GM10847 (cell line): Measurements from ENCODE around the gene LRRC4C.

Experiments used
- POLR2A ChIP-seq: IDR thresholded peaks from 2 replicates; pipeline ENCODE4 v1.6.1; 2011; ENCODE audit not compliant: insufficient read length; ENCODE audit errors: extremely low read depth

The LRRC4C gene

DNA sequence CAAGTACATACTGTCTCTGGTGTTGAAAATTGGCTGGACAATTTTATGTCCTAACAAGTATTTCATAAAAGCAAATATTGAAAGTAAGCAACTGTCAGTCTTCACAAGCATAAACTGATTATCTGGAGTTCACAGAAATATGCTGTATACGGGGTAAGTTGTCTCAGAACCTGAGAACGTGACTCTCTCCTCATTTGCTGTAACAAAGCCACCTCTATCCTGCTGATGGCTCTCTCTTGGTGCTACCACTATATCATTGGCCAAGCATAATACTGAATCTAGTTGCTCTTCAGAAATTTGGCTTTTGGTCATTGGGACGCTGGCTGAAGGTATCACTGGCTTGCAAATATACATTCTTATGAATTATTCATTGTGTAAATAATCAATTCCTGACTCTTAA, 1078.0 kb downstream of the LRRC4C start:
- no peak for TF ChIP-seq POLR2A

DNA sequence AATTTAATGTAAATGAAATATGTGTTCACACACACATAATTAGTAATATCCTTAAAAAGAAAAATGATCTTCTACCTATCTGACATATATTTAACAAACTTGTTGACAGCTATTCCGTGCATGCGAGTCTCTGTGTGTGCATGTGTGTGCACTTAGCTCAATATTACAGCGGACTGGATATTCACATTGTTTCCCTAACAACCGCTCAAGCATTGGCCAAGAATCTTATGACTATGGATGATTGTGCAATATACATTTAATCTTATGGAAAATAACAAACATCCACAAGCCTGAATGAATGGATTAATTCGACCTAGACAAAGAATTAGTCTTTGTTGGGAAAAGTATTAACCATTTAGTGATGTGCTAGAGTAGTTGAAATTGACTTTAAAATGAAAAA, 1078.6 kb downstream of the LRRC4C start:
- no peak for TF ChIP-seq POLR2A

GRCh38 chr11:40376331-40376730, 1083.1 kb downstream of the LRRC4C start:
- TF ChIP-seq POLR2A = no peak

- no peak for TF ChIP-seq POLR2A
These were observed 1088.4 kb downstream of the LRRC4C start for GRCh38 chr11:40370821-40371616.

GRCh38 chr11:40360206-40360798, 1099.2 kb downstream of the LRRC4C start:
- TF ChIP-seq POLR2A = no peak

DNA sequence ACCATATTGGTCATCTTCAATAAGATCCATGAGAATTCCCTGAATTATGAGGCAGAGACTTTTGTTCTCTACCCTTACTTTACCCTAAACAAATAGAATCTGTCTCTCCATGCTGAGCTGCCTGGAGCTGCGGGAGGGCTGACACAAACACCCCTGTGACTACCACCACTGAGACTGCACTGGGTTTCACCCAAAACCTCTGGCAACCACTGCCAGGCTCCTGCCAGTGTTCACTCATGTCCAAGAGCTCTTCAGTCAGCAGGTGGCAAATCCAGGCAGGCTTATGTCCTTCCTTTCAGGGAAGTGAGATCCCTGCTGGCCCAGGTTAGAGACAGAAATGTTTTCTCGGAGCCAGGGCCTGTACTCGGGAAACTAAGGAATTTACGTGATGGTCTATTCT, 1105.3 kb downstream of the LRRC4C start:
- no peak for TF ChIP-seq POLR2A

GRCh38 chr11:40340911-40341310, 1118.5 kb downstream of the LRRC4C start:
- TF ChIP-seq POLR2A = no peak

- TF ChIP-seq POLR2A = no peak
These were observed 1120.7 kb downstream of the LRRC4C start for GRCh38 chr11:40338739-40339138.

DNA sequence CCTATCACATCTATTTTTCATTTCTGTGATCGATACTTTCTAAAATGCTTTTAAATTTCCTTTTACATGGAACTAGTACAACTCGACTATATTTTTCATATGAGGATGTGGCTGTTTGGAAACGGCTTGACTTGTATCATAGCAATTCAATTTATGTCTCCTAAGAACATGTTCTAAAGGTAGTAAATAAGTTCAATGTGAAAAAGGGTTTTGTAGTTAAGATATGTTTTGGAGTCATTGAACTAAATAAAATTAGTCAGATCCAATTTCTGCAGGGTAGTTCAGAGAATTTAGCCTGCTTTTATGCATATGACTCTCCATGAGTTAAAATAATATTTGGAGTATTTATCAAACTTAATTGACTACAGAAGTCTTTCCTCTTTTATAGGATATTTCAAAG, 1121.4 kb downstream of the LRRC4C start:
- TF ChIP-seq POLR2A = no peak

DNA sequence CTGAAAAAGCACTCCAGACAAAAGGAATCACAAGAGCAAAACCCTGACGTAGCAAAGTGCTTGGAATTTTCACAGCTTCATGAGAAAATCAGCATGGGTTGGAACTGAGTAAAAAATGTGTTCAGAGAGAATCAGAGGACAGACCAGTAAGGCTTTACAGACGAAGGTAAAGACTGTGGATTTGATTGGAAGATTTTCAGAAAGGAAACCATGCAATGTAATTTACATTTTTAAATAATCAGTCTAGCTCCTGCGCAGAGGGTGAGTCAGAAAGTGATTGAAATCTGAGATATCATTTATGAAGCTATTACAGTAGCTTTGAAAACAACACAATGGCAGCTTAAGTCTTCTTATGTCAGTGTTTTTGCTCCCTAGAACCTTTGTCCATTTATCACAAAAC, 1122.3 kb downstream of the LRRC4C start:
- TF ChIP-seq POLR2A = no peak

- no peak for TF ChIP-seq POLR2A
These were observed 1130.4 kb downstream of the LRRC4C start for GRCh38 chr11:40328890-40329614.

DNA sequence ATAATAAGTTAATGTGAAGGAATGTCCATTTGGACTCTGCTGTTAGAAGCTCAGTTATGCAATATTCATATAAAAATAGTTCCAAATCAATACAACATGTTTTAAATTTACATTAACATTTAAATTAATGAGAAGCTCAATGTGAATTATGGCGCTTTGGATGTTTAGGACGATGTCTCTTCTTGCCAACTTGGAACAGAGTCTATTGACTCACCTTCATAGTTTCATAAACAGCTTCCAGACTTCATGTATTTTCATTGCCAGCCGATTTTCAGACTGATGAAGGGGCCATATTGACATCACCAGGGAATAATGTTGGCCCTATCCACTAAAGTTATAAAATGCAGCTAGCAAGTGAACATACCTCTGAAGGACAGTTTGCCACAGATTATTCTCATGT, 1136.2 kb downstream of the LRRC4C start:
- TF ChIP-seq POLR2A = no peak

DNA sequence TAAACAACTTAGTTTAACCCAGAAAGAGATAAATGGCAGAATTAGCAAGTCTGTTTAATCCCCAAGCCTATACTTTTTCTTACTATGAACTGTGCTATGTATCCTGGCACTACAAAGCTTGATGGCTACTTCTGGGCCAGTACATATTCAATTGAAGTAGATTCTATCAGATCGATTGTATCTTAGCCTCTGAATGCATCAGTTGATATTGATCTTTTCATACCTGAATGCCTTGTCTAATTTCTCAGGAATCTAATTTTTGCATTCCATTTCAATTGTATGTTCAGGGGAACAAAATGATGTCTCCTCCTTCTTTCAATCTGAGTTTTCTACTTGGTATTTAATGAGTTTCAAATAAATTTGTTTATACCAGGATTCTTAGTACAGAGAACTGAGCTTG, 1137.9 kb downstream of the LRRC4C start:
- no peak for TF ChIP-seq POLR2A

DNA sequence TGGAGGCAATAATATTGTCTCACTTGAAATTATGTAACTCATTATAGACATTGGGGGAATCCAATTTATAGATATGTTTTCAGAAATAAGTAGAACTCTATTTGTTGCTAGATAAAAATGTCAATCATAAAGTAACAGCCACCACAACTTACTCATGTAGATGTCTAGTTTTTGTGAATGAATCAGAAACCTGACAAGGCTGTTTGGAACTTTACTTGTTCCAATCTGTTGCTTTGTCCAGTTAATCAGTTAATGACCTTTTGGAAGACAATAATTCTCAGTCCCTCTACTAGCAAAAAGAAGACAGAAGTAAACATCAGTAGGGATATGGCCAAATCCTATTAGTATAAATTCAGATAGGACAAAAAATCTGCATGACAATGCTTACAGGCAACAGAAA, 1143.3 kb downstream of the LRRC4C start:
- no peak for TF ChIP-seq POLR2A

DNA sequence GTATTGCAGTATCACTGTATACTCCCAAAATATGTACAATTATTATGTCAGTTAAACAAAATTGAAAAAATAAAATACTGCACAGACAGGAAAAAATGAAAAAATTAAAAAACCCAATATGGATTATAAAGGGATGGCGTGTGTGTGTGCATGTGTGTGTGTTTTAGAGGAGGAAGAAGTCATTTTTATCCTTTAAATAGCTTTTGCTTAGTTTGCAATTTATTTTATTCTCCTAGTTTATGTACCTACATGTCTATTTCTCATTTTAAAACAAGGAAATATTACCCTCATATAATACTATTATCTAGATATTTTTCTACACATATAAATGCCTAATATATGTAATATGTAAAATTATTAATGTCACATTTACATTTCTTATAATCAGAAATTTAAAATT, 1144.3 kb downstream of the LRRC4C start:
- TF ChIP-seq POLR2A = no peak

GRCh38 chr11:40314327-40314726, 1145.1 kb downstream of the LRRC4C start:
- TF ChIP-seq POLR2A = no peak
